Activated CD4-positive, alpha-beta T cell treated with anti-CD3 and anti-CD28 coated beads, Interleukin-2, Interleukin-4, amounts not matched to agents 100 ng/mL and 50 ng/mL, durations not matched to agents 16 hours and 8 hours (primary cell): ENCODE data around the gene LGALS14.
"Not testable (repeated sequence)": the region's sequence is repeated elsewhere in the genome, so short reads cannot be mapped to it uniquely, and the experiment has no call there.

Experiments
- DNase-seq: peaks from one replicate; pipeline ENCODE4 v3.0.0-alpha.2; 2020; ENCODE audit warnings: low spot score

LGALS14 gene

DNA sequence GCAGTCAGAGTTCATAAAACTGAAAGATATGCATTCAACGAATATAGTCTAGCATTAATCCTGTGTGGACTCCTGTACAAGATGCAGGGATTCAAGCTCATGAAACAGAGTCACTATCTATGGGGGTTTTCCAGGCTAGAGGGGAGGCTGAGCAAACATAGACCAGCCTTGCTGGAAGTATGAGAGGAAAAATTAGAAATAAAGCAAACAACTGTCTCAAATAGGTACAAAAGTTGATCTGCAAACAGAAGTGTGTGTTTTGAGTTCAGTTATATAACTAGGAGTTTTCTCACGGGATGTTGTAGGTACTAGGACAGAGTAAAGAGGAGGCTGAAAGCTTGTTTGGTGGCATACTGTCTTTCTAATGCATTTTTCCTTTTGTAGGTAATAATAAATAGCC, 8.5 kb upstream of the LGALS14 start:
- DNase-seq: no peak

DNA sequence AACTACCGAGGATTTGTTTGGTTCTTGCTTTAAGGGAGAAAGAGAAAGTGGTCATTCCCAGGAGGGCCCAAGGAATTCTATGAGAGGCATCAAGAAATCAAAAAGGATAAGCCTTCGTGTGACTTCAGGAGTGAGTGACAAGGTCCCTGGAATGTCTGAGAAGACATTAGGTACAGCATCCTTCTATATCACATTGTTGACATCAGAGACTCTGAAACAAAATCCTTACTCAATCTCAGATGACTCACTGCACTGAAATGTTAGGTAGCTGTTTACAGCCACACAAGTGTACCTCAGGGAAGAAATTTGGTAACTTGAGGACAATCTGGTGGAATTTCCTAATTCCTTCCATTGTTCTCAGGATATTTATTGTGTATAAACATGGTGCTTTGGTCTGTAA, 7.9 kb upstream of the LGALS14 start:
- DNase-seq: no peak

DNA sequence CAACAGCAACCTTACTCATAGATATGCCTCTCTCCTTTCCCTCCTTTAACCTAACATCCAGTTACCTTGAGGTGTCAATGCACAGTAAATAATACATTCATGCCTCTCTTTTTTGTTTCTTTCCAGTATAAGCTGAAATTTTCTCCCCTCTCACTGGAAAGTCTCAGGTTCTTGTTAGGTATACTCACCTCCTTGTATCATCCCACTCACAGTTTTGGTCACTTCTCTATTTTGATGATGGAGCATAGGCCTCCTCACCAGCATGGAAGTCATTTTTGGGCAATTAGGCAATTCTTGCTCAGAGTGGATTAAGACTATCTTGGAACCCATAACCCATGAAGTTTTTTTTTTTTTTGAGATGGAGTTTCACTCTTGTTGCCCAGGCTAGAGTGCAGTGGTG, 5.7 kb upstream of the LGALS14 start:
- no peak for DNase-seq

DNA sequence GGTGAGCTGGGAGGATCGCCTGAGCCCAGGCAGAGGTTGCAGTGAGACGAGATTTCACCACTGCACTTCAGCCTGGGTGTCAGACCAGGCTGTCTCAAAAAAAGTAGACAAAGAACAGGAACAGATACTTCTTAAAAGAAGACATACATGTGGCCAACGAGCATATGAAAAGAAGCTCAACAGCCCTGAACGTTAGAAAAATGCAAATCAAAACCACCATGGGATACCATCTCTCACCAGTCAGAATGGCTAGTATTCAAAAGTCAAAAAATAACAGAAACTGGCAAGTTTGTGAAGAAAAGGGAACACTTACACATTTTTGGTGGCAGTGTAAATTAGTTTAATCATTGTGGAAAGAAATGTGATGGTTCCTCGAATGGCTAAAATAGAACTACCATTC, 3.0 kb upstream of the LGALS14 start:
- no peak for DNase-seq

DNA sequence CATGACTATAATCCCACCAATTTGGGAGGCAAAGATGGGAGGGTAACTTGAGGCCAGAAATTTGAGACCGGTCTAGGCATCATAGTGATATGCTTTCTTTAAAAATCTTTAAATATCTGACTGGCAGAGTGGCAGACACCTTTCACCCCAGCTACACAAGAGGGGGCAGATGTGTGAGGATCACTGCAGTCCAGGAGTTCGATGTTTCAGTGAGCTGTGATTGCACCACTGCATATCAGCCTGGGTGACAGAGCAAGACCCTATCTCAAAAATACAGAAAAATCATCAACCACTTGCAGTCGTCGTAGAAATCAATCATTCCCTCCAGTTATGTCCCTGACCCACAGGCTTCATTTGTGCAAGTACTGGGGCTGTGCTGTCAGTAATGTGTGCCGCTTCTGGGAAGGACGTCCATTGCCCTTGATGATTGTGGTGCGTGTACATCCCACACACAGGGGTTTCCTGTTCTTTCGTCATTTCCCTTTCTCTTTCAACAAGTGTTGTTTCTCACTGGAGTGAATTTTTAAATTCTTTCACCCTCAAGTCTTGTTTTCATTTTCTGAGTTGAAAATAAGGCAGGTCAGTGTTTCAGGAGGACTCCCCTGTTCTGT, 1.4 kb downstream of the LGALS14 start:
- DNase-seq: peak; percentile 24

DNA sequence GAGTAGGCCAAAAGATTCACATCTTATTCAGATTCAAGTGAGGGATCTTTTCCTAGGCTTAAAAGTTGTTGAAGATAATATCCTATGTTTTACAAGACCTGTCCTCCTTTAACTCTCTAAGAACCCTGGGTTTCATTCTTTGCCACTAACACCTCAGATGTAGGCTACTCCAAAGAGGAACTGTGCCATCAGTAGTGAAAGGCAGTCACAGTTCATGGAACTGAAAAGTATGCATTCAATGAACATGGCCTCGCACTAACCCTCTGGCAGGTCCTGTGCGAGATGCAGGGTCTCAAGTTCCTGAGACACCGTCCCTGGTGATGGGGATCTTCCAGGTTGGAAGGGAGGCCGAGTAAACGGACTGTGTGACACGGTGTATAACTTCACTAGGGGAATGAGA, 4.3 kb downstream of the LGALS14 start:
- DNase-seq: no peak

DNA sequence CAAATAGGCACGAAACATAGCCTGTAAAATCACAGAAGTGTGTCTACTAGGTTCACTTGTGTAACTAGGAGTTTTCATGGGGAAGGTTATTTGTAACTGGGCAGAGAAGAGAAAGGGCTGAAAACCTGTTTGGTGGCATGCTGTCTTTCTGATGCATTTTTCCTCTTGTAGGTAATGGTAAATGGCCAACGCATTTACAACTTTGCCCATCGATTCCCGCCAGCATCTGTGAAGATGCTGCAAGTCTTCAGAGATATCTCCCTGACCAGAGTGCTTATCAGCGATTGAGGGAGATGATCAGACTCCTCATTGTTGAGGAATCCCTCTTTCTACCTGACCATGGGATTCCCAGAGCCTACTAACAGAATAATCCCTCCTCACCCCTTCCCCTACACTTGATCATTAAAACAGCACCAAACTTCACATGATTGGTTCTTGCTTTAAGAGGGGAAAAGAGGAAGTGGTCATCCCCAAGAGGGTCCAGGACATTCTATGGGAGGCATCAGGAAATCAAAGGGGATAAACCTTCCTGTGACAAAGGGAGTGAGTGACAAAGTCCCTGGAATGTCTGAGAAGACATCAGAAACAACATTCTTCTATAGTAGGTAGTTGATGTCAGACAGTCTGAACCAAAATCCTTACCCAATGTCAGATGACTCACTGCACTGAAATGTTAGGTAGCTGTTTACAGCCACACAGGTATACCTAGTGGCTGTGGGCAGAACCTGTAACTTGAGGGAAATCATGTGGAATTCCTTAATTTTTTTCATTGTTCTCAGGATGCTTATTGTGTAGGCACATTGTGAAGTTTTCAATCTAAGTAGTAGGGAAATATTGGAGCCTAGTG, 5.0 kb downstream of the LGALS14 start:
- no peak for DNase-seq

DNA sequence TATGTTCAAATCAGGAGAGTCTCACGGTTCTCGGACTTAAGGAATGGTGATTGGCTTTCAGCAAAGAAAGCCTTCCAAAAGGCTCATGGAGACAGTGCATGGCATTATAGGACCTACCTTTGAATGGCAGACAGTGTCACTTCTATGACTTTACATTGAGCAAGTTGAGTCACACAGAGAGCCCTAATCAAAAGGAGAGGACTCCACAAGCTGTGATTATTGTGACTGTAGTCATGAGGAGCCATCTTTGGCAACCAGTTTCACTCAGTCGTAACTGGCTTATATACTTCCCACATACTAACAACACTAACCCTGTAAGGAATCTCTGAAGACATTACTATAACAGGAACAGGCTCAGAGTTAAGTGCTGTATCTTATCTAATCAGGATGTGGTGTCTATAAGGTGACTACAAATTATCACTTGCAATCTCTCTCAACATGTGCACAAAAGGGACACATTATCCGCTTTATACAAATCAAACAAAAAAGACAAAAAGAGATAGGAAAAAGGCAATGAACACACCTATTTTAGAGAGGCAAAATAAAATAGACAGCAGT, 6.1 kb downstream of the LGALS14 start:
- DNase-seq: no peak

DNA sequence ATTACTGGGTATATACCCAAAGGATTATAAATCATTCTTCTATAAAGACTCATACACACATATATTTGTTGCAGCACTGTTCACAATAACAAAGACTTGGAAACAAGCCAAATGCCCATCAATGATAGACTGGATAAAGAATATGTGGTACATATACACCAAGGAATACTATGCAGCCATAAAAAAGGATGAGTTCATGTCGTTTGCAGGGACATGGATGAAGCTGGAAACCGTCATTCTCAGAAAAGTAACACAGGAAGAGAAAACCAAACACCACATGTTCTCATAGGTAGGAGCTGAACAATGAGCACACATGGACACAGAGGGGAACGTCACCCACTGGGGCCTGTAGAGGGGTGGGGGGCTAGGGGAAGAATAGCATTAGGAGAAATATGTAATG, 15.9 kb downstream of the LGALS14 start:
- DNase-seq: not testable (repeated sequence)

DNA sequence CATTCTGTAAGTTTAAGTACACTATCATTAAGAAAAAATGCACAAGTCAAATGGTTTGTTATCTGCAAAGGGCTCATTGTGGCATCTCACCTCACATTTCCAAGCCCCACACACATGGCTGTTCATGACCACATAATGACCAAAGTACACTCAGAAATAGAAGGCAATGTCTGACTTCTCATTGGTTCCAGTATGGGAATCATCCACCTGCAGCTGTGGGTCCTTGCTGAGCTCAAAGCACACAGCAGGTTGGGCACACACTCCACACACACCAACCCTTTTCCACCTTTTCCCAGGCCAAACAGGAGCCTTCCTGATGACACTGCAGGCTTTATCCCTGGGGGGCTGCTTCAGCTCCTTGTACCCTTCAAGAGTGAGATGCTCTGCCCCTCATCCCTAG, 21.7 kb downstream of the LGALS14 start:
- DNase-seq: no peak

DNA sequence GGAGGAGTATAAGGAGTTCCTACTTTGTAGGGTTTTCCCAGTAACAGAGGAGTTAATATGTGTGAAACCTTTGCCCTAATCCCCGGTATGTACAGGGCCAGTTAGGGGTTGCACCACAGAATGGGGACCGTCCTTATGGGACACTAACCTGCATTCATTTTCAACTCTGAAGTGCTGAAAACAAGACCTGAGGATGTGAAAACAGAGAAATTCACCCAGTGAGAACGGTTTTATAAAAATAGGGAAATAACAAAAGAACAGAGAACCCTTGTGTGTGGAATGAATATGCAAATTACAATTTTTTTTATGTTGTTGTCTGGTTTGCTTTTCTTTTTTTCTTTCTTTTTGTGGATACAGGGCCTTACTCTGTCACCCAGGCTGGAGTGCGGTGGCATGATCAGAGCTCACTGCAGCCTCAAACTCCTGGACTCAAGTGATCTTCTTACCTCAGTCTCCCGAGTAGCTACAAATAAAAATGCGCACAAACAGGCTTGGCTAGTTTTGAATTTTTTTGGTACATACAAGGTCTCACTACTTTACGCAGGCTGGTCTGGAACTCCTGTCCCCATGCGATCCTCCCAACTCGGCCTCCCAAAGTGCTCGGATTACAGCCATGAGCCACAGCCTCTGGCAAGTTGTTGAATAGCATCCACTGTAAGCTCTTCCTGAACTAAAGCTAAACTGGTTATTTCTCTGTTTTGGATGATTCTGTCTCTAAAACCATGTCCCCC, 23.0 kb downstream of the LGALS14 start:
- DNase-seq: no peak

DNA sequence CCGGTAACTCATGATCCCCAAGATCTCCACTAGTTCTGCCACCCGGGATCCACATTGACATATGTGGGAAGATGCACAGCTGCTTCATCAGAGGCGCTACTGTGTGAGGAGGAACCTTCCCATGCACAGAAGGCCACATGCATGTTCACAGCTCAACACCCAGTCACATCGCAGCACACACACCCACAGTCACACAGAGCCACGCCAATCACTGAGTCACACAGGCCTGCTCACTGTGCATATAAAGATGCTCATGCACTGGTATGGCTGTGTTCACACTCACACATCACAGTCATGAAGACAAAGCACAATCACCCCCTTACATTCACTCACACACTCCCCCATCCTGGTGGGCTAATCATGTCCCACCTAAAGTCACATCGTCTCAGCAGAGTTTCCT, 23.8 kb downstream of the LGALS14 start:
- no peak for DNase-seq

DNA sequence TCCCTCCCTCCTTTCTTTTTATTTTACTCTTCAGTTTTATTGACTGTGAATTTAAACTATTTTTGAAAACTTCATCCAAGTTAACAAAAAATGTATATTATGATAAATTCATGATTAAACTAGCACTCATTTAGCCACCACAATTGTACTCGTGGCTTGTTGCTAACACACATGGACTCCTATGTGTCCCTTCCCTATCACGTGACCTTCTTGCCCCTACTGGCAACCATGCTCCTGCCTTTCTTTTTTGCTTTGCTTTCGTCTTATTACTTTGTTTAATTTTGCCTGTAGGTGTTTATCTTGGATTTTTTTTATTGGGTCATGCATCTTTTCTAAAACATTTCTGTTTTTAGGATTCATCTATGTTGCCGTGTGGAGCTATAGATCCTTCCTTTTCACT, 25.3 kb downstream of the LGALS14 start:
- DNase-seq: no peak

DNA sequence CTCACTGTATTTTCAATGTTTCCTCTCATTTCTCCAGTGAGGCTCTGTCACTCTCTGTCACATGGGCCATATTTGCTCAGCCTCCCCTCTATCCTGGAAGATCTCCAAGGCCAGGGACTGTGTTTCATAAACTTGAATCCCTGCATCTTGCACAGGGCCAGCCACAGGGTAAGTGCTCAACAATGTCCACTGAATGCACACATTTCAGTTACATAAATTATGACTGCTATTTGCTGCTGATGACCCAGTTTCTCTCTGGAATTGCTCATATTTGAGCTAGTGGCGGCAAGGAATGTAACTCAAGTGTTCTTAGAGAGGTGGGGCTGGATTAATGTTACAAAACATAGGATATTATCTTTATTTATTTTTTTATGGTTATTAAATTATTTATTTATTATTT, 27.4 kb downstream of the LGALS14 start:
- DNase-seq: no peak

DNA sequence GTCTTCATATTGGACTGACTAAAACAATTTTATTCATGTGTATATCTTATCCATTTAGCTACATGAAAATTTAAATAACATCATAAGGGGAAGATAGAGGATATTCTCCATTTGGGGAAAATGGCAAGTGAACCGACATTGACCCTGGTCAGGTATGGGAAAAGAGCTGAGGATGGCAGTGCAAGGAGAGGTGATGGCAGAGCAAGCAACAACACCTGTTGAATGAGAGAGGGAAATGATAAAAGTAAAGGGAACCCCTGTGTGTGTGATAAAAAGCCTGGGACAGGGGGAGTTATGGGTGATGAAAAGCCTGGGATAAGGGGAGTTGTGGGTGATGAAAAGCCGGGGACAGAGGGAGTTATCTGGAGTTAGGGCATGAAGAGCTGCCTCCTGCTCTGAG, 29.6 kb downstream of the LGALS14 start:
- DNase-seq: no peak

DNA sequence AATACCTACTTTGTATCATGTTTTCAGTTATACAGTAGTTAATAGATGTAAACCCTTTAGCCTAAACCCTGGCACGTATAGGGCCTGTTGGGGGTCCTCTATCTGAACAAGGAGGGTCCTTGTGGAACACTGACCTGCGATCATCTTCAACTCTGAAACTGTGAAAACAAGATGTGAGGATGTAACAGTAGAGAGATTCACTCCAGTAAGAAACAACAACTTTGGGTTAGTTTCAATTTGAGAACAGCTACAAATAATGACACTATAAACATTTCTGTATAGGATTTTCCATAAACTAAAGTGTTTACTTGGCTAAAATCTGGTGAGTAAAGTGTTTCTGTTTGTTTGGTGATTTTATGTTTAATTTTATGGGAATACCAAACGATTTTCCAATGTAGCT, 31.4 kb downstream of the LGALS14 start:
- no peak for DNase-seq

DNA sequence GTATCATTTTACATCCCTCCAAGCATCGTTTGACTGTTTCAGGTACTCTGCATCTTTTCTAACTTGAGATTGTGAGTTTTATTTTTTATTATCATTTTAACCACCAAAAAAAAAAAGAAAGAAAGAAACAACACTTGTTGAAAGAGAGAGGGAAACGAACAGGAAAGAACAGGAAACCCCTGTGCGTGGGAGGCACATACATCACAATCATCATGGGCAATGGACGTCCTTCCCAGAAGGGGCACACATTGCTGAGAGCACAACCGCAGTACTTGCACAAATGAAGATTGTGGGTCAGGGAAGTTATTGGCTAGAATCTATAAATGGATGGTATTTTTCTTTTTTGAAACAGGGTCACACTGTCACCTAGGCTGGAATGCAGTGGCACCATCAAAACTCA, 31.8 kb downstream of the LGALS14 start:
- DNase-seq: no peak

DNA sequence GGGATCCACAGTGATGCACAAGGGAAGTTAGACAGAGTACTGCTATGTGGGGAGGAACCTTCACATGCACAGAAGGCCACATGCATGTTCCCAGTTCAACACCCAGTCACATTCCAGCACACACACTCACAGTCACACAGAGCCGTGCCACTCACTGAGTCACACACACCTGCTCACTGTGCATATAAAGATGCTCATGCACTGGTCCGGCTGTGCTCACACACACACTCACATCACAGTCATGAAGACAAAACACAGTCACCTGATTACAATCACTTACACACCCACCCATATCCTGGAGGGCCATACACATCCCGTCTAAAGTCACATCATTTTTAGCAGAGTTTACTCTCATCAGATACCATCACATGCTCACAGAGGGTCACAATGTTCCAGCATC, 33.1 kb downstream of the LGALS14 start:
- DNase-seq: no peak

DNA sequence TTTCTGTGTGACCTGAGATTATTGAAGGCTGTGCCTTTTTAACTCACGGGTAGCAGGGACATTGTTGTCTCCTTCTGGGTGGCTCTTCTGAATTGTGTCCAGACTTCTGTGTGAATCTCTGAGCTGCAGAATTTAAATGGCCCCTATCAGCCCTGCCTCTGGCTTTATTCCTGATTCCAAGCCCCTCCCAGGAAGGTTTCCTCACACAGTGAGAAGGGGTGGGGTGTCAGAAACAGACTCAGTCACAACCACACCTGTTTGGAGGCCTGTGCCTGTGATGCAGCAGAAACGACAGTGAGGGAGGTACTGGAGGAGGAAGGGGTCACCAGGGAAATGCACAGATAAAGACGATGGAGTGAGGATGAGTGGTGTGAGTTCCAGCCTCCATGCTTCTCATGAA, 33.6 kb downstream of the LGALS14 start, which contains the start of gene CLC:
CLC (minus strand) TSS at position 139 of the 400 bp plus-strand sequence; CDS start at position 62, 77 bp downstream.
- DNase-seq: no peak

DNA sequence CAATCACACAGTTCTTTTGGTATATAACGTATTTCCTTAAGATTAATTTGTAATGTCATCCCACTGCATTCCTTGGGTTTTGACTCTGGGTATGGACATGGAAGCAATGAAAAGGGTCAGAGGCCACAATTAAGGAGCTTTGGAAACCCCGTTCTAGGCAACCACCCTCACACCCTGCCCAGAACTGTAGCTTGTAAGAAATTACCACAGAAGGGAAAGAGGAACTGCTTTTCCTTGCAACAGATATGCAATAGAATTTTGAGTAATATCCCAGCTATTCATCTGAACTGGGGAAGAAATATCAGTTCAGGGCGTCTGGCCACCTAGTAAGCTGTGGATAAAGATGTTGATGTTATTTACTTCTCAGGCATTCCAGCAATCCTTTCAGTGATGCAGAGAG, 34.5 kb downstream of the LGALS14 start:
- no peak for DNase-seq

DNA sequence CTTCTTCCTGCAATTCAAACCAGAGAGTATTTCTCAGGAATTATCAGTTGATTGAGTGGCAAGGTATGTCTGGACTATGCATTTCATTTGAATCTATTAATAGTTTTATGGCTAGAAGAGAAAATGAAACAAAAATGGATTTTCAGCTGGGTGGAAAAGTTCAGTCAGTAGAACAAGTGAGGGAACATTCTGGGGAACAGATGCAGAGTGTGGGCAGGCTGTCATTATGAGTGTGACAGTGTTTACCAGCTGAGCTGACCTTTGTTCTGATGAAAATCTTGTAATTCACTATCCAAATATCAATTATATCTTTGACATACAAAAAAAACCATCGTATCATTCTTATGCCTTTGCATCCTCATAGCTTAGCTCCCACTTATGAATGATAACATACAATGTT, 36.1 kb downstream of the LGALS14 start:
- DNase-seq: no peak

DNA sequence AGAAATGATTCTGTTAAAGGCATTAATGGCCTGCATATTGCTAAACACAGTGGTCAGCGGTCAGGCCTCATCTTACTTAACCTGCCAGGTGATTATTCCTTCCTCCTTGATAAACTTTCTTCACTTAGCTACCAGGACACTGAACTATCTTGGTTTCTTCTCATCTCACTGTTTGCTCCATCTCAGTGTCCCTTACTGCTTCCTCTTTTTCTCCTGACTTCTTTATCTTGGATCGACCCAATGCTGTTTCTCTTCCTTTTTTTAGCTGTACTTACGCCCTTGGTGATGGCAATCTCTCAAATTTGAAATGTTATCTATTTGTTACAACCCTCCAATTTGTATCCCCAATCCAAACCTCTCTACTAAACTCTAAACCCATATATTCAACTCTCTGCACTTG, 41.4 kb downstream of the LGALS14 start:
- no peak for DNase-seq
